HEK293T (cell line): ENCODE data around the gene RBFA.

Experiments used
- ARNT ChIP-seq: fragments of 450-650 bp; IDR thresholded peaks from 2 replicates; pipeline ENCODE4 v1.6.1; 2017; ENCODE audit warnings: mild to moderate bottlenecking
- CTBP1 ChIP-seq: fragments of 450-650 bp; IDR thresholded peaks from 2 replicates; pipeline ENCODE4 v1.6.1; 2016; ENCODE audit warnings: borderline replicate concordance
- ELF4 ChIP-seq: fragments of 450-650 bp; IDR thresholded peaks from 2 replicates; pipeline ENCODE4 v1.6.1; 2017; ENCODE audit warnings: antibody characterized with exemption
- FOXA1 ChIP-seq: fragments of 450-650 bp; IDR thresholded peaks from 2 replicates; pipeline ENCODE4 v1.6.1; 2016; ENCODE audit warnings: mild to moderate bottlenecking
- SP1 ChIP-seq: fragments of 450-650 bp; IDR thresholded peaks from 2 replicates; pipeline ENCODE4 v1.6.1; 2017
- TARDBP ChIP-seq: fragments of 450-650 bp; IDR thresholded peaks from 2 replicates; pipeline ENCODE4 v1.6.1; 2016
- ZNF384 ChIP-seq: fragments of 450-650 bp; IDR thresholded peaks from 2 replicates; pipeline ENCODE4 v1.6.1; 2016

DNA sequence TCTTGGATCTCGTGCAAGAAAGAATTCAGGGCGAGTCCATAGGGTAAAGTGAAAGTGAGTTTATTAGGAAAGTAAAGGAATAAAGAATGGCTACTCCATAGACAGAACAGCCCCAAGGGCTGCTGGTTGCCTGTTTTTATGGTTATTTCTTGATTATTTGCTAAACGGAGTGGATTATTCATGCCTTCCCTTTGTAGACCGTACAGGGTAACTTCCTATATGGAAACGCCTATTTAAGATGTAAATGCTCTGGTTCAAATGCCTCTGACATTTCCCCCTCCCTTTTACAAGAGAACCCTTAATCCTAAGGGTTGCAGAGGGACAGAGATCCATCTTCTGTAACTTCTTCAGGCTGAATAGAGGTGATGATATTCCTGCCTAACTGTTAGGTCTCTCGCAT is 25.7 kb downstream of the RBFA start:
- TF ChIP-seq ARNT (no peak), FOXA1 (no peak), TARDBP (no peak), ELF4 (no peak), CTBP1 (no peak), ZNF384 (no peak), SP1 (no peak)
